ENCODE data around the gene DRAP1.

DRAP1 gene

GRCh38 chr11:65919573-65920371 is 546 bp downstream of the DRAP1 start:
- Histone ChIP-seq H3K36me3 (ENCODE audit: insufficient read depth, insufficient read length, low read length) (peaks cover 55% of the 10 kb centered on the region), H3K9ac (ENCODE audit: insufficient read length, low read depth) (peak overlapping the region; percentile 78), H3K9me3 (ENCODE audit: insufficient read depth, low read length) (no peaks in the 10 kb centered on the region), H3K27me3 (ENCODE audit: insufficient read depth, insufficient read length) (peaks cover 6% of the 10 kb centered on the region), H3K4me3 (ENCODE audit: insufficient read length, low read depth) (peak overlapping the region; percentile 78), H3K4me1 (ENCODE audit: insufficient read depth, insufficient read length) (peaks cover 39% of the 10 kb centered on the region)
- no peak for DNase-seq (ENCODE audit: low read depth, low spot score)
- no peak for TF ChIP-seq SUZ12 (IDR thresholded peaks at IDR 0.05; ENCODE audit: extremely low read depth, insufficient read depth, insufficient read length)
- no peak for TF ChIP-seq ZNF274 (IDR thresholded peaks at IDR 0.05; ENCODE audit: low read depth, low read length)
- no peak for TF ChIP-seq YY1 (IDR thresholded peaks at IDR 0.05; ENCODE audit: insufficient read depth, insufficient read length)

GRCh38 chr11:65920372-65920802 is 1.2 kb downstream of the DRAP1 start:
- Histone ChIP-seq H3K36me3 (ENCODE audit: insufficient read depth, insufficient read length, low read length) (peaks cover 60% of the 10 kb centered on the region), H3K9me3 (ENCODE audit: insufficient read depth, low read length) (no peaks in the 10 kb centered on the region), H3K4me3 (ENCODE audit: insufficient read length, low read depth) (peak overlapping the region; percentile 78), H3K27me3 (ENCODE audit: insufficient read depth, insufficient read length) (peaks cover 6% of the 10 kb centered on the region), H3K4me1 (ENCODE audit: insufficient read depth, insufficient read length) (peaks cover 36% of the 10 kb centered on the region), H3K9ac (ENCODE audit: insufficient read length, low read depth) (peak overlapping the region; percentile 78)
- no peak for DNase-seq (ENCODE audit: low read depth, low spot score)
- no peak for TF ChIP-seq ZNF274 (IDR thresholded peaks at IDR 0.05; ENCODE audit: low read depth, low read length)
- TF ChIP-seq SUZ12 (IDR thresholded peaks at IDR 0.05; ENCODE audit: extremely low read depth, insufficient read depth, insufficient read length), result no peak
- no peak for TF ChIP-seq YY1 (IDR thresholded peaks at IDR 0.05; ENCODE audit: insufficient read depth, insufficient read length)

GRCh38 chr11:65921033-65921555 is 1.9 kb downstream of the DRAP1 start:
- Histone ChIP-seq H3K9ac (ENCODE audit: insufficient read length, low read depth) (peak overlapping the region; percentile 9), H3K4me1 (ENCODE audit: insufficient read depth, insufficient read length) (peaks cover 31% of the 10 kb centered on the region), H3K4me3 (ENCODE audit: insufficient read length, low read depth) (no peak overlapping the region), H3K27me3 (ENCODE audit: insufficient read depth, insufficient read length) (peaks cover 6% of the 10 kb centered on the region), H3K9me3 (ENCODE audit: insufficient read depth, low read length) (no peaks in the 10 kb centered on the region), H3K36me3 (ENCODE audit: insufficient read depth, insufficient read length, low read length) (peaks cover 60% of the 10 kb centered on the region)
- TF ChIP-seq ZNF274 (IDR thresholded peaks at IDR 0.05; ENCODE audit: low read depth, low read length) (no peak), SUZ12 (IDR thresholded peaks at IDR 0.05; ENCODE audit: extremely low read depth, insufficient read depth, insufficient read length) (no peak), YY1 (IDR thresholded peaks at IDR 0.05; ENCODE audit: insufficient read depth, insufficient read length) (no peak)
- DNase-seq (ENCODE audit: low read depth, low spot score), result no peak

- H3K36me3 ChIP-seq (ENCODE audit: insufficient read depth, insufficient read length, low read length), result peaks cover 58% of the 10 kb centered on the region
- TF ChIP-seq YY1 (IDR thresholded peaks at IDR 0.05; ENCODE audit: insufficient read depth, insufficient read length), result no peak
- TF ChIP-seq ZNF274 (IDR thresholded peaks at IDR 0.05; ENCODE audit: low read depth, low read length), result no peak
- TF ChIP-seq SUZ12 (IDR thresholded peaks at IDR 0.05; ENCODE audit: extremely low read depth, insufficient read depth, insufficient read length), result no peak
- peaks cover 25% of the 10 kb centered on the region for H3K4me1 ChIP-seq (ENCODE audit: insufficient read depth, insufficient read length)
These were observed 2.6 kb downstream of the DRAP1 start for GRCh38 chr11:65921876-65922275.

GRCh38 chr11:65922565-65922964 is 3.3 kb downstream of the DRAP1 start:
- TF ChIP-seq YY1 (IDR thresholded peaks at IDR 0.05; ENCODE audit: insufficient read depth, insufficient read length) (no peak), SUZ12 (IDR thresholded peaks at IDR 0.05; ENCODE audit: extremely low read depth, insufficient read depth, insufficient read length) (no peak), ZNF274 (IDR thresholded peaks at IDR 0.05; ENCODE audit: low read depth, low read length) (no peak)
- Histone ChIP-seq H3K9me3 (ENCODE audit: insufficient read depth, low read length) (no peaks in the 10 kb centered on the region), H3K27me3 (ENCODE audit: insufficient read depth, insufficient read length) (peaks cover 6% of the 10 kb centered on the region), H3K36me3 (ENCODE audit: insufficient read depth, insufficient read length, low read length) (peaks cover 51% of the 10 kb centered on the region), H3K4me3 (ENCODE audit: insufficient read length, low read depth) (no peak overlapping the region), H3K9ac (ENCODE audit: insufficient read length, low read depth) (no peak overlapping the region), H3K4me1 (ENCODE audit: insufficient read depth, insufficient read length) (peaks cover 20% of the 10 kb centered on the region)
- DNase-seq (ENCODE audit: low read depth, low spot score), result no peak

More at GRCh38 chr11:65921876-65922275, 2.6 kb downstream of the DRAP1 start:
- Histone ChIP-seq H3K9ac (ENCODE audit: insufficient read length, low read depth) (no peak overlapping the region), H3K9me3 (ENCODE audit: insufficient read depth, low read length) (no peaks in the 10 kb centered on the region), H3K27me3 (ENCODE audit: insufficient read depth, insufficient read length) (peaks cover 6% of the 10 kb centered on the region), H3K4me3 (ENCODE audit: insufficient read length, low read depth) (no peak overlapping the region)
- DNase-seq (ENCODE audit: low read depth, low spot score), result no peak

- no peak for DNase-seq (ENCODE audit: low read depth, low spot score)
- H3K9me3 ChIP-seq (ENCODE audit: insufficient read depth, low read length), result no peaks in the 10 kb centered on the region
- no peak overlapping the region for H3K9ac ChIP-seq (ENCODE audit: insufficient read length, low read depth)
- no peak overlapping the region for H3K4me3 ChIP-seq (ENCODE audit: insufficient read length, low read depth)
- peaks cover 17% of the 10 kb centered on the region for H3K4me1 ChIP-seq (ENCODE audit: insufficient read depth, insufficient read length)
- TF ChIP-seq YY1 (IDR thresholded peaks at IDR 0.05; ENCODE audit: insufficient read depth, insufficient read length), result no peak
- TF ChIP-seq ZNF274 (IDR thresholded peaks at IDR 0.05; ENCODE audit: low read depth, low read length), result no peak
- TF ChIP-seq SUZ12 (IDR thresholded peaks at IDR 0.05; ENCODE audit: extremely low read depth, insufficient read depth, insufficient read length), result no peak
- peaks cover 41% of the 10 kb centered on the region for H3K36me3 ChIP-seq (ENCODE audit: insufficient read depth, insufficient read length, low read length)
- H3K27me3 ChIP-seq (ENCODE audit: insufficient read depth, insufficient read length), result peaks cover 4% of the 10 kb centered on the region
These were observed 6.2 kb downstream of the DRAP1 start for GRCh38 chr11:65925397-65925796.

GRCh38 chr11:65927904-65928397 is 8.7 kb downstream of the DRAP1 start:
- peaks cover 18% of the 10 kb centered on the region for H3K36me3 ChIP-seq (ENCODE audit: insufficient read depth, insufficient read length, low read length)
- TF ChIP-seq YY1 (IDR thresholded peaks at IDR 0.05; ENCODE audit: insufficient read depth, insufficient read length), result no peak
- TF ChIP-seq SUZ12 (IDR thresholded peaks at IDR 0.05; ENCODE audit: extremely low read depth, insufficient read depth, insufficient read length), result no peak
- TF ChIP-seq ZNF274 (IDR thresholded peaks at IDR 0.05; ENCODE audit: low read depth, low read length), result no peak
- H3K27me3 ChIP-seq (ENCODE audit: insufficient read depth, insufficient read length), result no peaks in the 10 kb centered on the region
- peaks cover 11% of the 10 kb centered on the region for H3K4me1 ChIP-seq (ENCODE audit: insufficient read depth, insufficient read length)
- no peaks in the 10 kb centered on the region for H3K9me3 ChIP-seq (ENCODE audit: insufficient read depth, low read length)
- no peak overlapping the region for H3K4me3 ChIP-seq (ENCODE audit: insufficient read length, low read depth)
- DNase-seq (ENCODE audit: low read depth, low spot score), result no peak
- H3K9ac ChIP-seq (ENCODE audit: insufficient read length, low read depth), result peak overlapping the region; percentile 33
